NCI-H226 (cell line): Measurements from ENCODE around the gene TMEM143.

Experiments
- DNase-seq: peaks from one replicate; pipeline ENCODE4 v3.0.0-alpha.2; 2015

TMEM143 gene

GRCh38 chr19:48354332-48354992 lies 9.3 kb downstream of the TMEM143 start:
- no peak for DNase-seq

GRCh38 chr19:48353677-48354076 lies 10.1 kb downstream of the TMEM143 start:
- DNase-seq: no peak

GRCh38 chr19:48351341-48351752 lies 12.4 kb downstream of the TMEM143 start:
- DNase-seq: no peak

GRCh38 chr19:48350856-48351255 lies 12.9 kb downstream of the TMEM143 start:
- no peak for DNase-seq

GRCh38 chr19:48348737-48349136 lies 15.0 kb downstream of the TMEM143 start:
- no peak for DNase-seq

GRCh38 chr19:48348045-48348444 lies 15.7 kb downstream of the TMEM143 start:
- DNase-seq: no peak

- DNase-seq: peak; percentile 51
Measured at GRCh38 chr19:48346191-48346590, 17.5 kb downstream of the TMEM143 start.

- no peak for DNase-seq
Measured at GRCh38 chr19:48344892-48345291, 18.8 kb downstream of the TMEM143 start.

- peak; percentile 46 for DNase-seq
Measured at GRCh38 chr19:48342841-48343540, 20.7 kb downstream of the TMEM143 start.

GRCh38 chr19:48342414-48342738 lies 21.4 kb downstream of the TMEM143 start:
- no peak for DNase-seq

GRCh38 chr19:48341515-48342413 lies 22.0 kb downstream of the TMEM143 start:
- no peak for DNase-seq

- peak; percentile 86 for DNase-seq
Measured at GRCh38 chr19:48340995-48341394, 22.7 kb downstream of the TMEM143 start.

- no peak for DNase-seq
Measured at GRCh38 chr19:48338802-48339503, 24.8 kb downstream of the TMEM143 start.

GRCh38 chr19:48338253-48338755 lies 25.4 kb downstream of the TMEM143 start:
- no peak for DNase-seq

- DNase-seq: peak; percentile 95
Measured at GRCh38 chr19:48333467-48334384, 30.0 kb downstream of the TMEM143 start.

GRCh38 chr19:48332662-48333466 lies 30.9 kb downstream of the TMEM143 start:
- DNase-seq: peak; percentile 99

- DNase-seq: no peak
Measured at GRCh38 chr19:48332351-48332661, 31.4 kb downstream of the TMEM143 start.

GRCh38 chr19:48330012-48330681 lies 33.6 kb downstream of the TMEM143 start:
- DNase-seq: no peak

GRCh38 chr19:48329167-48329891 lies 34.4 kb downstream of the TMEM143 start:
- DNase-seq: peak; percentile 26
